HT-29 (cell line): ENCODE data around the gene IFNL3. TPM values are rescaled to one million over a fixed set of nuclear protein-coding genes. Genes with fewer than 3 reads are reported as not detected.
A peak's percentile ranks its signal among the peaks of the same experiment; 100 is the strongest.

Experiments
- DNase-seq: peaks from one replicate; pipeline ENCODE4 v3.0.0-alpha.2; 2015; ENCODE audit warnings: low spot score
- total RNA-seq: library from RNA; depleted of rRNA; stranded (reverse); fragments of >200 nt; shearing (Covaris generic); gene quantifications from 2 replicates; pipeline ENCODE4 v1.2.3, GENCODE V29; 2014; rRNA removed

Gene IFNL3
- total RNA-seq, 1 experiment from 2014 or later: not detected

- peak; percentile 58 for DNase-seq
Measured at GRCh38 chr19:39194832-39195542, 49.8 kb downstream of the IFNL3 start.

GRCh38 chr19:39193803-39194202 lies 51.0 kb downstream of the IFNL3 start:
- peak; percentile 42 for DNase-seq

Other genes with a start within 250 kb of the IFNL3 start
- gene FBXO27, start 212.5 kb downstream of the IFNL3 start, total RNA-seq: not detected in 2 replicates
- not detected in 2 replicates for gene ACP7, start 160.6 kb downstream of the IFNL3 start, total RNA-seq
- gene PAK4, start 119.2 kb downstream of the IFNL3 start, total RNA-seq: 42.3 and 46.5 TPM in 2 replicates
- 0.31 TPM in 1 of 2 replicates, not detected in the other for gene NCCRP1, start 48.0 kb downstream of the IFNL3 start, total RNA-seq
- not detected in 2 replicates for gene SYCN, start 40.7 kb downstream of the IFNL3 start, total RNA-seq
- not detected in 2 replicates for gene IFNL4, start 3.9 kb upstream of the IFNL3 start, total RNA-seq
- gene IFNL2, start 23.4 kb upstream of the IFNL3 start, total RNA-seq: not detected in 2 replicates
- not detected in 2 replicates for gene IFNL1, start 51.4 kb upstream of the IFNL3 start, total RNA-seq
- 0.38 and 0.44 TPM in 2 replicates for gene LRFN1, start 75.9 kb upstream of the IFNL3 start, total RNA-seq
- gene GMFG, start 91.0 kb upstream of the IFNL3 start, total RNA-seq: not detected in 2 replicates
- gene SAMD4B, start 97.4 kb upstream of the IFNL3 start, total RNA-seq: 220 and 230 TPM in 2 replicates
- 109 and 115 TPM in 2 replicates for gene PAF1, start 146.1 kb upstream of the IFNL3 start, total RNA-seq
- gene MED29, start 146.4 kb upstream of the IFNL3 start, total RNA-seq: 59.7 and 64.3 TPM in 2 replicates
- 124 and 131 TPM in 2 replicates for gene ZFP36, start 161.8 kb upstream of the IFNL3 start, total RNA-seq
- gene PLEKHG2, start 167.7 kb upstream of the IFNL3 start, total RNA-seq: 51.0 and 61.2 TPM in 2 replicates
- gene RPS16, start 190.9 kb upstream of the IFNL3 start, total RNA-seq: 798 and 1,020 TPM in 2 replicates
- gene SUPT5H, start 200.6 kb upstream of the IFNL3 start, total RNA-seq: 128 and 151 TPM in 2 replicates
- 261 and 295 TPM in 2 replicates for gene TIMM50, start 235.8 kb upstream of the IFNL3 start, total RNA-seq